A549 (cell line): ENCODE measurements around the gene TSKU. TPM values are rescaled to one million over a fixed set of nuclear protein-coding genes. Genes with fewer than 3 reads are reported as not detected.

Source experiments
- ATAC-seq, 2 experiments: fragments of 200-7000 bp in 1 of 2; fragments of >200 bp in 1 of 2; cut with Nextera tagmentation in 1 of 2; cut with Tn5 transposase in 1 of 2; 3 replicates each; pipeline versions ENCODE4 v1.8.0 to v1.9.1; 2018 to 2020; ENCODE audit warnings: mild to moderate bottlenecking in 1 of 2, moderate library complexity in 1 of 2
- CTCF ChIA-PET: fragments of 300-600 bp; sonication (Branson Sonifier 250); formaldehyde crosslinking; extraction: SDS; loops from one replicate; lab custom pipeline; 2021; ENCODE audit warnings: antibody characterized with exemption, inconsistent platforms; lab: Yijun Ruan, JAX
- POLR2A ChIA-PET: fragments of 350-600 bp; formaldehyde crosslinking; extraction: SDS; loops from one replicate; lab custom pipeline; 2021; ENCODE audit warnings: antibody characterized with exemption, inconsistent platforms; lab: Yijun Ruan, JAX
- DNase-seq, 2 experiments: peaks; one replicate each; pipeline versions ENCODE4 v3.0.0 to v3.0.0-alpha.2; 2011 to 2016; ENCODE audit warnings: low read depth in 1 of 2, low spot score in 1 of 2
- FAIRE-seq: peaks from 2 replicates; lab custom pipeline; 2011; peaks lifted over from hg19 to GRCh38; lab: Jason Lieb, UNC
- H3K27ac ChIP-seq, 2 experiments: fragments of >200 bp; sonication (Bioruptor Twin); formaldehyde crosslinking; 3 replicates each; pipeline ENCODE4 v1.5.1; 2016 to 2017
- H3K4me1 ChIP-seq: fragments of >200 bp; sonication (Bioruptor Twin); formaldehyde crosslinking; 3 replicates; pipeline ENCODE4 v1.6.1; 2016
- H3K4me2 ChIP-seq: fragments of >200 bp; sonication (Bioruptor Twin); formaldehyde crosslinking; 3 replicates; pipeline ENCODE4 v1.6.1; 2016
- H3K4me3 ChIP-seq: fragments of >200 bp; sonication (Bioruptor Twin); formaldehyde crosslinking; 3 replicates; pipeline ENCODE4 v1.5.1; 2016
- H3K9me3 ChIP-seq: fragments of >200 bp; sonication (Bioruptor Twin); formaldehyde crosslinking; 3 replicates; pipeline ENCODE4 v1.6.1; 2016
- CEBPB ChIP-seq, 2 experiments: fragments of >200 bp in 1 of 2; sonication (Bioruptor Twin) in 1 of 2; formaldehyde crosslinking in 1 of 2; IDR thresholded peaks; 2 replicates each; pipeline ENCODE4 v1.6.1; 2012 to 2016
- CHD2 ChIP-seq: fragments of 150-350 bp; IDR thresholded peaks from 2 replicates; pipeline ENCODE4 v1.6.1; 2014; ENCODE audit warnings: low read length; ENCODE audit not compliant: partially characterized antibody
- CHD4 ChIP-seq: fragments of 200-600 bp; sonication (generic); IDR thresholded peaks from 2 replicates; pipeline ENCODE4 v1.6.1; 2016; ENCODE audit warnings: antibody characterized with exemption, mild to moderate bottlenecking, borderline replicate concordance
- CTCF ChIP-seq: fragments of >200 bp; sonication (Bioruptor Twin); formaldehyde crosslinking; IDR thresholded peaks from 3 replicates; pipeline ENCODE4 v1.5.1; 2016
- EHF ChIP-seq: fragments of 250-450 bp; sonication (Bioruptor Pico); IDR thresholded peaks from 2 replicates; pipeline ENCODE4 v1.5.0; 2020; ENCODE audit warnings: mild to moderate bottlenecking
- ESRRA ChIP-seq: fragments of 150-350 bp; IDR thresholded peaks from 2 replicates; pipeline ENCODE4 v1.6.1; 2014; ENCODE audit warnings: mild to moderate bottlenecking, low read length, borderline replicate concordance
- FOXS1 ChIP-seq: fragments of 250-450 bp; sonication (Bioruptor Pico); IDR thresholded peaks from 2 replicates; pipeline ENCODE4 v1.5.0; 2020; ENCODE audit warnings: mild to moderate bottlenecking, moderate library complexity
- HDAC2 ChIP-seq: fragments of 200-600 bp; sonication (generic); IDR thresholded peaks from 2 replicates; pipeline ENCODE4 v1.6.1; 2016
- HES2 ChIP-seq: fragments of >200 bp; sonication (Bioruptor Twin); formaldehyde crosslinking; IDR thresholded peaks from 2 replicates; pipeline ENCODE4 v1.6.1; 2016
- HMGXB4 ChIP-seq: fragments of 250-450 bp; sonication (Bioruptor Pico); IDR thresholded peaks from 2 replicates; pipeline ENCODE4 v1.5.0; 2021; ENCODE audit warnings: mild to moderate bottlenecking, moderate library complexity, borderline replicate concordance
- HOXA7 ChIP-seq: fragments of 250-450 bp; sonication (Bioruptor Pico); IDR thresholded peaks from 2 replicates; pipeline ENCODE4 v1.5.0; 2020; ENCODE audit warnings: mild to moderate bottlenecking, moderate library complexity
- HOXB13 ChIP-seq: fragments of 250-450 bp; sonication (Bioruptor Pico); IDR thresholded peaks from 2 replicates; pipeline ENCODE4 v1.5.0; 2020; ENCODE audit warnings: low read depth, mild to moderate bottlenecking, moderate library complexity
- HOXB5 ChIP-seq: fragments of 250-450 bp; sonication (Bioruptor Pico); IDR thresholded peaks from 2 replicates; pipeline ENCODE4 v1.5.0; 2020; ENCODE audit warnings: mild to moderate bottlenecking, moderate library complexity
- KDM5A ChIP-seq: fragments of 200-600 bp; sonication (generic); IDR thresholded peaks from 2 replicates; pipeline ENCODE4 v1.6.1; 2016; ENCODE audit warnings: antibody characterized with exemption, mild to moderate bottlenecking
- MAX ChIP-seq: IDR thresholded peaks from 2 replicates; pipeline ENCODE4 v1.6.1; 2012
- NPAS2 ChIP-seq: fragments of 250-450 bp; sonication (Bioruptor Pico); IDR thresholded peaks from 2 replicates; pipeline ENCODE4 v1.8.0; 2022; ENCODE audit warnings: mild to moderate bottlenecking, moderate library complexity, borderline replicate concordance
- POLR2A ChIP-seq: IDR thresholded peaks from 2 replicates; pipeline ENCODE4 v1.6.1; 2012; ENCODE audit warnings: mild to moderate bottlenecking, low read length
- POLR2AphosphoS2 ChIP-seq: conservative IDR thresholded peaks from 2 replicates; pipeline ENCODE4 v1.6.1; 2012; ENCODE audit warnings: low read length, improper control_type of control experiment, inconsistent platforms
- RCOR1 ChIP-seq: fragments of 150-350 bp; IDR thresholded peaks from 2 replicates; pipeline ENCODE4 v1.6.1; 2014; ENCODE audit warnings: antibody characterized with exemption, low read length, low read depth
- RFX5 ChIP-seq: fragments of 450-650 bp; IDR thresholded peaks from 2 replicates; pipeline ENCODE4 v1.7.1; 2014; ENCODE audit warnings: antibody characterized with exemption, mild to moderate bottlenecking, moderate library complexity
- TFCP2L1 ChIP-seq: fragments of 250-450 bp; sonication (Bioruptor Pico); IDR thresholded peaks from 2 replicates; pipeline ENCODE4 v1.5.0; 2021; ENCODE audit warnings: mild to moderate bottlenecking
- ZC3H11A ChIP-seq: fragments of 450-650 bp; IDR thresholded peaks from 2 replicates; pipeline ENCODE4 v1.6.1; 2014; ENCODE audit warnings: antibody characterized with exemption, mild to moderate bottlenecking
- ZSCAN20 ChIP-seq: fragments of 250-450 bp; sonication (Bioruptor Pico); IDR thresholded peaks from 2 replicates; pipeline ENCODE4 v1.8.0; 2022; ENCODE audit warnings: mild to moderate bottlenecking, moderate library complexity
- WGBS: methylation state at CpG from one replicate; pipeline ENCODE4 v1.1.6; 2017; ENCODE audit errors: missing lambda C conversion rate; 5-methylcytosine and 5-hydroxymethylcytosine counted together
- polyA plus RNA-seq, 4 experiments: library from polyadenylated mRNA; depleted of rRNA in 3 of 4; stranded (reverse); fragments of >200 nt; fragmentation: RNase III in 1 of 4; extraction: RNeasy Plus Mini Kit Qiagen cat#74134 plus additional on column Dnase treatment in 1 of 4; gene quantifications; 2 replicates in 3 of 4; 3 replicates in 1 of 4; pipeline ENCODE4 v1.2.3, GENCODE V29; 2011 to 2017

The TSKU gene
- polyA plus RNA-seq, 2 of the 4 experiments (the other 2 are of a cell fraction), result 164 to 171 TPM

GRCh38 chr11:76750067-76750466 lies 33.1 kb upstream of the TSKU start:
- Histone ChIP-seq H3K4me1 (peaks cover 42% of the 10 kb centered on the region), H3K4me2 (no peak overlapping the region), H3K27ac (peak overlapping the region in 1 of 2 experiments; percentile 67; a peak in 3 of 6 replicates), H3K4me3 (no peak overlapping the region), H3K9me3 (no peaks in the 10 kb centered on the region)
- ChIA-PET CTCF (interaction anchor here (1.7 kb wide), 1 partner anchor 58 kb away, joined by 3 read pairs; no protein-coding TSS in a partner anchor), POLR2A (no interaction called here)
- TF ChIP-seq RFX5, result no peak
- no peak for TF ChIP-seq HOXA7 (CRISPR knock-in tag)
- TF ChIP-seq FOXS1 (CRISPR knock-in tag), result no peak
- no peak for TF ChIP-seq HDAC2
- no peak for TF ChIP-seq RCOR1
- TF ChIP-seq POLR2AphosphoS2, result no peak
- TF ChIP-seq ZC3H11A, result no peak
- no peak for TF ChIP-seq HMGXB4 (CRISPR knock-in tag)
- TF ChIP-seq POLR2A, result no peak
- TF ChIP-seq TFCP2L1 (CRISPR knock-in tag), result no peak
- TF ChIP-seq HOXB5 (CRISPR knock-in tag), result no peak
- TF ChIP-seq CEBPB (IDR thresholded peaks at IDR 0.05), result no peak
- TF ChIP-seq HES2, result no peak
- no peak for TF ChIP-seq NPAS2
- no peak for TF ChIP-seq HOXB13 (CRISPR knock-in tag)
- no peak for TF ChIP-seq MAX
- no peak for TF ChIP-seq KDM5A
- TF ChIP-seq CTCF, result no peak
- no peak for FAIRE-seq
- 76% methylated on average over 2 of the region's 2 CpGs for WGBS
- no peak for ATAC-seq
- no peak for DNase-seq

- WGBS, result 90% methylated on average over 6 of the region's 6 CpGs
Measured at GRCh38 chr11:76750746-76751145, 32.4 kb upstream of the TSKU start.

More at GRCh38 chr11:76750746-76751145, 32.4 kb upstream of the TSKU start:
- Histone ChIP-seq H3K9me3 (no peaks in the 10 kb centered on the region), H3K4me1 (peaks cover 35% of the 10 kb centered on the region), H3K4me3 (no peak overlapping the region), H3K4me2 (no peak overlapping the region), H3K27ac (peak overlapping the region in 1 of 2 experiments; percentile 53; a peak in 1 of 6 replicates)
- no peak for DNase-seq
- POLR2A ChIA-PET, result no interaction called here
- no peak for ATAC-seq
- TF ChIP-seq HOXA7 (CRISPR knock-in tag) (no peak), RFX5 (no peak), HOXB13 (CRISPR knock-in tag) (no peak), ZSCAN20 (CRISPR knock-in tag) (no peak), CHD2 (no peak), TFCP2L1 (CRISPR knock-in tag) (no peak), NPAS2 (no peak), CTCF (no peak), CHD4 (no peak), ESRRA (no peak), HES2 (no peak), EHF (CRISPR knock-in tag) (no peak)
- FAIRE-seq, result no peak
- CTCF ChIA-PET, result interaction anchor here (0.9 to 1.7 kb wide), 3 partner anchors 15 to 57 kb away, joined by 3 read pairs; no protein-coding TSS in a partner anchor
